Measurements from ENCODE around the gene FLT3. TPM values are rescaled to one million over a fixed set of nuclear protein-coding genes. Genes with fewer than 3 reads are reported as not detected.

The FLT3 gene
- polyA plus RNA-seq, 1 of the 3 experiments (the other 2 are of a cell fraction) = not detected

DNA sequence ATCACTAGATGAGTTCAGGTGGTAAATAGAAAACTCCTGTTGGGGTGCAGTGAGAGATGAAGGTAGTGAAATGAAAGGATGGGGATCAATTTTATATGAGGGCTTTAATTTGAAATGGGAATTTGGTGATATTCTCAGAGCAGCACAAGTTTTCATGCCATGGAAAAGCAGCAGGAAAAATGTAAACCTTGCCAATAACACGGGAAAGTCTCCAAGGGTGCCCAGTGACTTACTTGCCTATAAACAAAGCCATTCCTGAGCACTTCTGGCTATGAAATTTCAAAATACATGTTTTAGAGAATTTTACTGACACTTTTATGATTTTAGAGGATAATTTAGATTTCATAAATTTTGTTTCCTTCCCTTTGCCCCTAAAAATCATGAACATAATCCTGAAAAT, 16.4 kb upstream of the FLT3 start:
- TF ChIP-seq EZH2phosphoT487 (IDR thresholded peaks at IDR 0.05; ENCODE audit: borderline replicate concordance, low read depth) (no peak), TCF12 (IDR thresholded peaks at IDR 0.05) (no peak), RAD21 (IDR thresholded peaks at IDR 0.05; ENCODE audit: low read length) (no peak), ELF1 (IDR thresholded peaks at IDR 0.05) (no peak), TEAD4 (IDR thresholded peaks at IDR 0.05; ENCODE audit: borderline replicate concordance, insufficient read depth) (no peak)
- Histone ChIP-seq H3K27me3 (ENCODE audit: insufficient read depth) (peaks cover 18% of the 10 kb centered on the region; the same call in 1 of the 2 replicates), H3K9ac (no peak overlapping the region), H3K36me3 (replicated peaks in 1 of 2; ENCODE audit: control insufficient read depth in 1 of 2, insufficient read depth in 2 of 2, low read length in 1 of 2) (no peaks in the 10 kb centered on the region), H3K79me2 (ENCODE audit: insufficient read depth) (no peaks in the 10 kb centered on the region), H3K9me3 (no peaks in the 10 kb centered on the region), H2AFZ (ENCODE audit: low read depth) (no peak overlapping the region), H4K20me1 (ENCODE audit: insufficient read depth) (no peaks in the 10 kb centered on the region), H3K9me2 (no peaks in the 10 kb centered on the region), H3F3A (replicated peaks; ENCODE audit: insufficient read depth) (no peaks in the 10 kb centered on the region), H3K4me2 (no peak overlapping the region), H3K27ac (ENCODE audit: low read depth in 2 of 2, low read length in 1 of 2) (no peak overlapping the region), H3K4me1 (ENCODE audit: control insufficient read depth in 1 of 2, insufficient read depth in 2 of 2, low read depth in 1 of 2, low read length in 1 of 2) (no peaks in the 10 kb centered on the region), H3K4me3 (ENCODE audit: low read depth in 2 of 2, low read length in 1 of 2) (no peak overlapping the region)
- WGBS (ENCODE audit: low lambda C conversion rate) = 18% methylated on average over 1 of the region's 1 CpG
- CTCF ChIA-PET = no interaction called here
- POLR2A ChIA-PET = no interaction called here
- no peak for DNase-seq

DNA sequence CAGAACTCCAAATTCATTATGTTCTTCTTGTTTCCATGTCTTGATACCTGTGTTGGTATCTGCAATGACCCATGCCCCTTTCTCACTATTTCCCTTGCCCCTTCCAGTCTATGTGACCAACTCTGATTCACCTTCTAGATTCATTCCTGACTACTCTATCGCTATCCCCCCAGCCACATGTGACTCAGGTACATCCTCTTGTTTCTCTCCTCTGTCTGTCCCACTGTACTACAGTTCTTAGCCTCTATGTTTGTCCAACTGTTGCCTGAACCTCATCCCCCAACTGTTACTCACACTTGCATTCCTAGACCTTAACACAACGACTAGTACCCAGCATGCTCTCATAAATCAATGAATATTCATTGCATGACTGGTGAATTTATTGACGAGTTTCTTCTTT, 10.0 kb upstream of the FLT3 start:
- no peaks in the 10 kb centered on the region for H3K79me2 ChIP-seq (ENCODE audit: insufficient read depth)
- H3K27ac ChIP-seq (ENCODE audit: low read depth in 2 of 2, low read length in 1 of 2) = no peak overlapping the region
- H3K4me2 ChIP-seq = no peak overlapping the region
- no peak for TF ChIP-seq NRF1 (IDR thresholded peaks at IDR 0.05; ENCODE audit: low read depth, low read length)
- no peak for TF ChIP-seq MEF2A (IDR thresholded peaks at IDR 0.05; ENCODE audit: borderline replicate concordance, low read depth)
- TF ChIP-seq, protein P1, sequence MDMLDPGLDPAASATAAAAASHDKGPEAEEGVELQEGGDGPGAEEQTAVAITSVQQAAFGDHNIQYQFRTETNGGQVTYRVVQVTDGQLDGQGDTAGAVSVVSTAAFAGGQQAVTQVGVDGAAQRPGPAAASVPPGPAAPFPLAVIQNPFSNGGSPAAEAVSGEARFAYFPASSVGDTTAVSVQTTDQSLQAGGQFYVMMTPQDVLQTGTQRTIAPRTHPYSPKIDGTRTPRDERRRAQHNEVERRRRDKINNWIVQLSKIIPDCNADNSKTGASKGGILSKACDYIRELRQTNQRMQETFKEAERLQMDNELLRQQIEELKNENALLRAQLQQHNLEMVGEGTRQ (IDR thresholded peaks at IDR 0.05; ENCODE audit: borderline replicate concordance, low read depth, low read length) = no peak
- no peak for TF ChIP-seq RXRA (IDR thresholded peaks at IDR 0.05; ENCODE audit: borderline replicate concordance, low read depth)
- TF ChIP-seq, protein P2, sequence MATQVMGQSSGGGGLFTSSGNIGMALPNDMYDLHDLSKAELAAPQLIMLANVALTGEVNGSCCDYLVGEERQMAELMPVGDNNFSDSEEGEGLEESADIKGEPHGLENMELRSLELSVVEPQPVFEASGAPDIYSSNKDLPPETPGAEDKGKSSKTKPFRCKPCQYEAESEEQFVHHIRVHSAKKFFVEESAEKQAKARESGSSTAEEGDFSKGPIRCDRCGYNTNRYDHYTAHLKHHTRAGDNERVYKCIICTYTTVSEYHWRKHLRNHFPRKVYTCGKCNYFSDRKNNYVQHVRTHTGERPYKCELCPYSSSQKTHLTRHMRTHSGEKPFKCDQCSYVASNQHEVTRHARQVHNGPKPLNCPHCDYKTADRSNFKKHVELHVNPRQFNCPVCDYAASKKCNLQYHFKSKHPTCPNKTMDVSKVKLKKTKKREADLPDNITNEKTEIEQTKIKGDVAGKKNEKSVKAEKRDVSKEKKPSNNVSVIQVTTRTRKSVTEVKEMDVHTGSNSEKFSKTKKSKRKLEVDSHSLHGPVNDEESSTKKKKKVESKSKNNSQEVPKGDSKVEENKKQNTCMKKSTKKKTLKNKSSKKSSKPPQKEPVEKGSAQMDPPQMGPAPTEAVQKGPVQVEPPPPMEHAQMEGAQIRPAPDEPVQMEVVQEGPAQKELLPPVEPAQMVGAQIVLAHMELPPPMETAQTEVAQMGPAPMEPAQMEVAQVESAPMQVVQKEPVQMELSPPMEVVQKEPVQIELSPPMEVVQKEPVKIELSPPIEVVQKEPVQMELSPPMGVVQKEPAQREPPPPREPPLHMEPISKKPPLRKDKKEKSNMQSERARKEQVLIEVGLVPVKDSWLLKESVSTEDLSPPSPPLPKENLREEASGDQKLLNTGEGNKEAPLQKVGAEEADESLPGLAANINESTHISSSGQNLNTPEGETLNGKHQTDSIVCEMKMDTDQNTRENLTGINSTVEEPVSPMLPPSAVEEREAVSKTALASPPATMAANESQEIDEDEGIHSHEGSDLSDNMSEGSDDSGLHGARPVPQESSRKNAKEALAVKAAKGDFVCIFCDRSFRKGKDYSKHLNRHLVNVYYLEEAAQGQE (IDR thresholded peaks at IDR 0.05; ENCODE audit: low read depth, low read length) = no peak
- no peak for TF ChIP-seq RAD21 (IDR thresholded peaks at IDR 0.05; ENCODE audit: low read length)
- TF ChIP-seq TCF12 (IDR thresholded peaks at IDR 0.05) = no peak
- WGBS (ENCODE audit: low lambda C conversion rate) = 16% methylated on average over 3 of the region's 3 CpGs
- H3K9me2 ChIP-seq = no peaks in the 10 kb centered on the region
- H3K9ac ChIP-seq = no peak overlapping the region
- H2AFZ ChIP-seq (ENCODE audit: low read depth) = no peak overlapping the region
- H3K9me3 ChIP-seq = no peaks in the 10 kb centered on the region
- H3F3A ChIP-seq (replicated peaks; ENCODE audit: insufficient read depth) = no peaks in the 10 kb centered on the region
- no peak for DNase-seq
- H3K27me3 ChIP-seq (ENCODE audit: insufficient read depth) = peaks cover 32% of the 10 kb centered on the region; the same call in 1 of the 2 replicates
- no peaks in the 10 kb centered on the region for H4K20me1 ChIP-seq (ENCODE audit: insufficient read depth)
- ChIA-PET CTCF (interaction anchor here (0.6 kb wide), 1 partner anchor 1398 kb away, joined by 3 read pairs; no protein-coding TSS in a partner anchor), POLR2A (no interaction called here)
- H3K4me3 ChIP-seq (ENCODE audit: low read depth in 2 of 2, low read length in 1 of 2) = no peak overlapping the region
- H3K4me1 ChIP-seq (ENCODE audit: control insufficient read depth in 1 of 2, insufficient read depth in 2 of 2, low read depth in 1 of 2, low read length in 1 of 2) = no peaks in the 10 kb centered on the region
- H3K36me3 ChIP-seq (replicated peaks in 1 of 2; ENCODE audit: control insufficient read depth in 1 of 2, insufficient read depth in 2 of 2, low read length in 1 of 2) = no peaks in the 10 kb centered on the region
